GM10248 (cell line): Measurements from ENCODE around the gene SEC22C.

ENCODE experiments used
- CTCF ChIA-PET: fragments of 300-600 bp; sonication (Branson Sonifier 250); formaldehyde crosslinking; extraction: SDS; loops from one replicate; lab custom pipeline; 2021; ENCODE audit warnings: antibody characterized with exemption; lab: Yijun Ruan, JAX
- POLR2A ChIA-PET: fragments of 350-650 bp; sonication (Branson Sonifier 250); formaldehyde crosslinking; extraction: SDS; loops from one replicate; lab custom pipeline; 2020; ENCODE audit warnings: antibody characterized with exemption; lab: Yijun Ruan, JAX
- DNase-seq: peaks from one replicate; pipeline ENCODE4 v3.0.0; 2012; ENCODE audit errors: extremely low spot score
- CTCF ChIP-seq: IDR thresholded peaks from 2 replicates; pipeline ENCODE4 v1.5.1; 2012; ENCODE audit warnings: mild to moderate bottlenecking, low read depth; ENCODE audit errors: extremely low read depth, missing control alignments, control extremely low read depth

SEC22C gene

GRCh38 chr3:42519568-42519962 lies 62.2 kb downstream of the SEC22C start:
- no peak for TF ChIP-seq CTCF
- no peak for DNase-seq
- ChIA-PET POLR2A (no interaction called here), CTCF (interaction anchor here (0.8 kb wide), 1 partner anchor 362 kb away, joined by 3 read pairs; no protein-coding TSS in a partner anchor)

- DNase-seq = no peak
- CTCF ChIA-PET = interaction anchor here (0.8 kb wide), 1 partner anchor 362 kb away, joined by 3 read pairs; no protein-coding TSS in a partner anchor
- POLR2A ChIA-PET = no interaction called here
- peak; percentile 15 for TF ChIP-seq CTCF
These were observed 62.8 kb downstream of the SEC22C start for GRCh38 chr3:42518800-42519567.

GRCh38 chr3:42517117-42517516 lies 64.7 kb downstream of the SEC22C start:
- DNase-seq = no peak
- POLR2A ChIA-PET = no interaction called here
- no peak for TF ChIP-seq CTCF
- CTCF ChIA-PET = interaction anchor here (1.2 to 2.1 kb wide), 2 partner anchors 30 to 36 kb away, joined by 3 to 7 read pairs; no protein-coding TSS in a partner anchor

GRCh38 chr3:42516443-42516842 lies 65.3 kb downstream of the SEC22C start:
- no peak for TF ChIP-seq CTCF
- no peak for DNase-seq
- POLR2A ChIA-PET = no interaction called here
- CTCF ChIA-PET = interaction anchor here (1.2 to 2.1 kb wide), 2 partner anchors 31 to 36 kb away, joined by 3 to 7 read pairs; no protein-coding TSS in a partner anchor

GRCh38 chr3:42515976-42516375 lies 65.8 kb downstream of the SEC22C start:
- no peak for TF ChIP-seq CTCF
- ChIA-PET POLR2A (no interaction called here), CTCF (interaction anchor here (2.1 kb wide), 1 partner anchor 31 kb away, joined by 7 read pairs; no protein-coding TSS in a partner anchor)
- DNase-seq = no peak

- no peak for DNase-seq
- TF ChIP-seq CTCF = no peak
- ChIA-PET CTCF (interaction anchor here (2.1 kb wide), 1 partner anchor 32 kb away, joined by 7 read pairs; no protein-coding TSS in a partner anchor), POLR2A (no interaction called here)
These were observed 66.3 kb downstream of the SEC22C start for GRCh38 chr3:42515391-42515916.
